ENCODE data around the gene PRLR. TPM values are rescaled to one million over a fixed set of nuclear protein-coding genes. Genes with fewer than 3 reads are reported as not detected.

Gene PRLR
- total RNA-seq, 1 donor from 2014 or later = 3.2 TPM

DNA sequence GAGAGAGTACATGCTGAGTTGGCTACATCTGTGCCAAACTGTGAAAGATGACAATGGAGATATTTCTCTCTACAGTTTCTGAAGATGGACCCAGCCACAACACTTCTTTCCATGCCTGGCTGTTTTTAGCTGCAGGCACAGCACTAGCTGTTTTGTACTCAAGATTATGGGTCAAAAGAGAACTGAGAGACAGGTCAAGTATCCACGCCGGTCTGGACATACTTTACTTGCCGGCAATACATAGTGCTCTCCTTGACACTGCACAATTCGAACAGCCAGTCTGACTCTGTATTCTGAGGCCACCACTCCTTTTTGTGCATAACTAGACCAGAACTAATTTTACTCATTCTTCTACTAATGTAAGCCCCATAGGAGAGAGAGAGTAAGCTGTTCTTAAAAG is 2.6 kb downstream of the PRLR start:
- DNase-seq = no peak
- Histone ChIP-seq H3K27me3 (ENCODE audit: low read depth) (peaks cover 20% of the 10 kb centered on the region), H3K9me3 (no peaks in the 10 kb centered on the region), H3K36me3 (no peaks in the 10 kb centered on the region), H3K27ac (no peak overlapping the region), H3K4me1 (peaks cover 9% of the 10 kb centered on the region), H3K4me3 (no peak overlapping the region)
- intact Hi-C loops (cut with DNase I) = no loop called here
- ATAC-seq = no peak
- TF ChIP-seq, protein P1, sequence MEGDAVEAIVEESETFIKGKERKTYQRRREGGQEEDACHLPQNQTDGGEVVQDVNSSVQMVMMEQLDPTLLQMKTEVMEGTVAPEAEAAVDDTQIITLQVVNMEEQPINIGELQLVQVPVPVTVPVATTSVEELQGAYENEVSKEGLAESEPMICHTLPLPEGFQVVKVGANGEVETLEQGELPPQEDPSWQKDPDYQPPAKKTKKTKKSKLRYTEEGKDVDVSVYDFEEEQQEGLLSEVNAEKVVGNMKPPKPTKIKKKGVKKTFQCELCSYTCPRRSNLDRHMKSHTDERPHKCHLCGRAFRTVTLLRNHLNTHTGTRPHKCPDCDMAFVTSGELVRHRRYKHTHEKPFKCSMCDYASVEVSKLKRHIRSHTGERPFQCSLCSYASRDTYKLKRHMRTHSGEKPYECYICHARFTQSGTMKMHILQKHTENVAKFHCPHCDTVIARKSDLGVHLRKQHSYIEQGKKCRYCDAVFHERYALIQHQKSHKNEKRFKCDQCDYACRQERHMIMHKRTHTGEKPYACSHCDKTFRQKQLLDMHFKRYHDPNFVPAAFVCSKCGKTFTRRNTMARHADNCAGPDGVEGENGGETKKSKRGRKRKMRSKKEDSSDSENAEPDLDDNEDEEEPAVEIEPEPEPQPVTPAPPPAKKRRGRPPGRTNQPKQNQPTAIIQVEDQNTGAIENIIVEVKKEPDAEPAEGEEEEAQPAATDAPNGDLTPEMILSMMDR (IDR thresholded peaks at IDR 0.05) = no peak

DNA sequence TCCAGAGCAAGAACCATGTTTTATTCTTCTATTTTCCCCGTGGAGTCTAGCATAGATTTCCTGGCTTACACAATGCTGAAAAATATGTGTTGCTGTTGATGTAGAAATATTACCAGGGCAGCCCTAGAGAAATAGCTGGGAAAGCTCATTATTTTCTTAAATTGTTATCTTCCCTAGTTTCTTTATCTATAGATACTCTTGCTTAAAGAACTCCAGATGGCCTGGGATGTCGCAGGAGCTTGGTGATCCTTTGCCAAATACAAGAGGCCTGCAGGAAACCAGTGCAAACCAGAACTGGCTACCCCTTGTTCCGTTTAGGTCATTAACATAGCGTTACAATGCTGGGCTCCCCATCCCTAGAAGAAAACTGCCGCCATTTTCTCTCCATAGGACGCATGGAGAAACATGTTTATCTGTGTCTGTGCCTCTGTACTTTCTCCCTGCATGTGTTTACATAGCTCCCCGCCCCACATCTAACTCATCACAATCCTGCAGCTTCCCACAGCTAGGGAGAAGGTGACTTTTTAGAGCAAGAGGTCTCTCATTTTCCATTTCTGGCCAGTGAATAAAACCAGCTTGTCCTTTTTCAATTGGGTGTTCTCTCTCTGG is 6.4 kb downstream of the PRLR start:
- TF ChIP-seq, protein P1 (IDR thresholded peaks at IDR 0.05) = no peak
- H3K9me3 ChIP-seq = no peaks in the 10 kb centered on the region
- DNase-seq (no peak), ATAC-seq (no peak)
- intact Hi-C loops (cut with DNase I) = no loop called here
- H3K27me3 ChIP-seq (ENCODE audit: low read depth) = peaks cover 12% of the 10 kb centered on the region
- no peak overlapping the region for H3K4me3 ChIP-seq
- no peak overlapping the region for H3K27ac ChIP-seq
- H3K36me3 ChIP-seq = no peaks in the 10 kb centered on the region
- no peaks in the 10 kb centered on the region for H3K4me1 ChIP-seq

DNA sequence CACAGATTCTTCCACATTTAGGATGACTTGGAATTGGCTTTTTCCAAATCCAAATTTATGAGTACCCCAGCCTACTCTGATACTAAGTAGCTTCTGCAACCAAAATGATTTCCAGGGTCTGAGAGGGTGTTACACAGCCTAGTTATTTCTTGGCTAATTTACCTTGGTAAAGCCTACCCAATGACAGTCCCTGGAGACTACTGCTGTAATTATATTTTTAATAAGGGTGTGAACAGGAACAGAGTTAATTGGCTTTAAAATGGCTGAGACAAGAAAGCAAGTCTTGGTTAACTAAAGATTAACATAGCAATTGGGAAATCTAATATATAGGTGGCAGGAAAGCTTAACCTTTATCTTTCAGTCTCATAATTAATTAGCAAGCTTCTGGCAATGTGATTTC is 9.3 kb downstream of the PRLR start:
- ATAC-seq = no peak
- H3K27me3 ChIP-seq (ENCODE audit: low read depth) = no peaks in the 10 kb centered on the region

DNA sequence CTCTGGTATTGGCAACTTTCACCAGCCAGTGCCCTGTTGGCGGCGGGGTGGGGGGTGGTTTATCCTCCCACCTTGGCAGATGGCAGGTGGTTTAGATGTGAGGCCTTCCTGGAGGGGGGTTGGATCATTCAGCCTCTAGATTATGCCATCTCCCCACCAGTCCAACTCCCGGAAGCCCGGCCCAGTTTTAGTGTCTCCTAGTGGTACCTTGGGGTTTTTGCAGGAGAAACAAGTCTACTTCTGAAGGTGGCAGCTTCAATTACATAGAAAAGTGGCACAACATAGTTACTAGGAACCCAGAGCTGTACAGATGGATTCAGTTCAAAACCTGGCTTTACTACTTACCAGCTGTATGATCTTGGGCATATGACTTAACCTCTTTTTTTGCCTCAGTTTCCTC is 11.3 kb downstream of the PRLR start:
- Histone ChIP-seq H3K27me3 (ENCODE audit: low read depth) (no peaks in the 10 kb centered on the region), H3K36me3 (no peaks in the 10 kb centered on the region), H3K9me3 (no peaks in the 10 kb centered on the region), H3K4me1 (no peaks in the 10 kb centered on the region), H3K27ac (no peak overlapping the region), H3K4me3 (no peak overlapping the region)
- ATAC-seq (no peak), DNase-seq (no peak)
- TF ChIP-seq, protein P1 (IDR thresholded peaks at IDR 0.05) = no peak
- intact Hi-C loops (cut with DNase I) = no loop called here

More for the DNA sequence above, 9.3 kb downstream of the PRLR start:
- Histone ChIP-seq H3K4me3 (no peak overlapping the region), H3K27ac (no peak overlapping the region), H3K36me3 (no peaks in the 10 kb centered on the region), H3K9me3 (no peaks in the 10 kb centered on the region), H3K4me1 (no peaks in the 10 kb centered on the region)
- DNase-seq = no peak
- TF ChIP-seq, protein P1 (IDR thresholded peaks at IDR 0.05) = no peak
- intact Hi-C loops (cut with DNase I) = no loop called here

DNA sequence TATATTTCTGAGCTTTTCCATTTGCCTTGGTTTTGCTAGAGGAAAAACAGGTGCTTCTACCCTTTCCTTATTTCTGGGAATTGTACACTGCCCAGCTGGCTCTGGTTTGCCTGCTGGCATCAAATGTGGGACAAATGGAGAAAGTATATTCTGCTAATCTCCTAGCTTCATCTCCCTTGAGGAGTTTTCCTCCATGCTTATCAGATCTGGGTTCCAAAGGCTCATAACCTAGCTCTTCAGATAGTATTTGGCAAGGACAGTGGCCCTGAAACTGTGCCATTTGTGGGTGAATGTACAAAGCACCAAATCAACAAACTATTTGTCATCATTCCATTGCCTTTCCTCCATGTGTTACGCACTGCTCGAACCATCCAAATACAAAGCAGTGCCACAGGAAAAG is 16.2 kb downstream of the PRLR start:
- TF ChIP-seq, protein P1 (IDR thresholded peaks at IDR 0.05) = no peak
- Histone ChIP-seq H3K4me1 (no peaks in the 10 kb centered on the region), H3K4me3 (no peak overlapping the region), H3K27me3 (ENCODE audit: low read depth) (no peaks in the 10 kb centered on the region), H3K9me3 (no peaks in the 10 kb centered on the region), H3K27ac (no peak overlapping the region), H3K36me3 (no peaks in the 10 kb centered on the region)
- intact Hi-C loops (cut with DNase I) = no loop called here
- DNase-seq (no peak), ATAC-seq (no peak)

Data from lower lobe of right lung (tissue), 2 donors.